SJSA1 (cell line): ENCODE data around the gene BNIP3. TPM values are rescaled to one million over a fixed set of nuclear protein-coding genes. Genes with fewer than 3 reads are reported as not detected.

Source experiments
- DNase-seq, 2 experiments: peaks; one replicate each; pipeline ENCODE4 v3.0.0-alpha.2; 2015 to 2020; ENCODE audit warnings: low spot score in 2 of 2, low read depth in 1 of 2
- H3K27ac ChIP-seq: fragments of 250-450 bp; sonication (Bioruptor Pico); 2 replicates; pipeline ENCODE4 v1.5.1; 2020; ENCODE audit warnings: mild to moderate bottlenecking, moderate library complexity
- H3K27me3 ChIP-seq: fragments of 250-450 bp; sonication (Bioruptor Pico); replicated peaks from 2 replicates; pipeline ENCODE4 v1.5.1; 2020; ENCODE audit warnings: mild to moderate bottlenecking, moderate library complexity
- H3K36me3 ChIP-seq: fragments of 250-450 bp; sonication (Bioruptor Pico); 2 replicates; pipeline ENCODE4 v1.5.1; 2020; ENCODE audit warnings: mild to moderate bottlenecking
- H3K4me1 ChIP-seq: fragments of 250-450 bp; sonication (Bioruptor Pico); replicated peaks from 2 replicates; pipeline ENCODE4 v1.6.1; 2021; ENCODE audit warnings: mild to moderate bottlenecking
- H3K4me3 ChIP-seq: fragments of 250-450 bp; sonication (Bioruptor Pico); 2 replicates; pipeline ENCODE4 v1.5.1; 2020; ENCODE audit warnings: mild to moderate bottlenecking
- H3K9me3 ChIP-seq: fragments of 250-450 bp; sonication (Bioruptor Pico); replicated peaks from 2 replicates; pipeline ENCODE4 v1.5.1; 2020; ENCODE audit warnings: mild to moderate bottlenecking
- total RNA-seq: library from RNA; depleted of rRNA; stranded (reverse); fragments of >200 nt; shearing (Covaris generic); gene quantifications from 2 replicates; pipeline ENCODE4 v1.2.3, GENCODE V29; 2014

BNIP3 gene
- total RNA-seq, 1 experiment from 2014 or later = 145 TPM

DNA sequence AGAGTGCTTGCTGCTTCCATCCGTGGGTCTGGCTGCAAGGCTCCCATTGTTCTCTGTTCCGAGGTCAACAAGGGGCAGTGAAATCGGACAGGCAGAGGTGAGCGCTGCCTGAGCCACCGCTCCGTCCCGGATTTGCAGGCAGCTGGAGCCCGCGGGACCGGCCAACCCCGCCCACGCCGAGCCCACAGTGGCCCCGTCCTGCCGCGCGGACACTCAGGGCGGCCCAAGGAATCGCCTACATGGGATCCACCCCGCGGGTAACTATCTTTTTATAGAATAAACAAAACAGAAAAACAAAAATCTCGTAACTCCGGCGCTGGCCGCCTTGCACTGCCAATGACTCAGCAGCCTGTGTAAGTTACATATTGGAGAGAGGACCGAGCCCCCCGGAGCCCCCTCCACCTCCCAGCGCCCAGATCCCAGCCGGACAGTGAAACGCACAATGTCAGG is 1.9 kb downstream of the BNIP3 start:
- H3K27me3 ChIP-seq = no peaks in the 10 kb centered on the region
- peak in 1 of 2 experiments; percentile 59 for DNase-seq
- H3K9me3 ChIP-seq = 0 out of 2 replicates have a peak, but pooled peaks cover 5% of the 10 kb centered on the region
- H3K36me3 ChIP-seq = peaks cover 21% of the 10 kb centered on the region
- peak overlapping the region; percentile 28 for H3K4me3 ChIP-seq
- H3K4me1 ChIP-seq = peaks cover 41% of the 10 kb centered on the region
- peak overlapping the region; percentile 22 for H3K27ac ChIP-seq

DNA sequence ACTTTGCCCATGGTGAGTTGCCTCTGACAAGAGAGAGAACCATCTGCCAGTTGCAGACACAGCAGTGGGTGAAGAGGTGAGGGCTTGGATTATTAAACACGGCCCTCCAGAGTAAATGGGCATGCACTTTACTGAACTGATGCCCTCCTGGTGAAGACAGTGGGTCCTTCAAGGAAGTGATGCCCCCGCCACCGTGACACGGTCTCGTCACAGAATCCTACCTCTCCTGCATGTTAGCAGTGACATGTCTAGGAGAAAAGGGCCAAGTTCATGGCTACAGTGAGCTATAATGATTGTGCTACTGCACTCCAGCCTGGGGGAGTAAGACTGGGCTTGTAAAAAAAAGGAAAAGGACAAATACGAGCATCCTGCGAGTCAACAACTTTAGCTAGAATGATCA is 2.4 kb downstream of the BNIP3 start:
- Histone ChIP-seq H3K9me3 (0 out of 2 replicates have a peak, but pooled peaks cover 5% of the 10 kb centered on the region), H3K27me3 (no peaks in the 10 kb centered on the region), H3K36me3 (peaks cover 21% of the 10 kb centered on the region), H3K27ac (no peak overlapping the region; the same call in 1 of the 2 replicates), H3K4me3 (peak overlapping the region; percentile 28; the same call in 1 of the 2 replicates), H3K4me1 (peaks cover 41% of the 10 kb centered on the region)
- no peak for DNase-seq

- peaks cover 37% of the 10 kb centered on the region for H3K4me1 ChIP-seq
- no peaks in the 10 kb centered on the region for H3K27me3 ChIP-seq
- no peak for DNase-seq
- H3K9me3 ChIP-seq = 0 out of 2 replicates have a peak, but pooled peaks cover 5% of the 10 kb centered on the region
- H3K4me3 ChIP-seq = no peak overlapping the region
- peaks cover 21% of the 10 kb centered on the region for H3K36me3 ChIP-seq
- no peak overlapping the region for H3K27ac ChIP-seq
These were observed 2.9 kb downstream of the BNIP3 start for GRCh38 chr10:131978851-131979250.

- no peak overlapping the region for H3K4me3 ChIP-seq
These were observed 3.4 kb downstream of the BNIP3 start for GRCh38 chr10:131978366-131978765.

GRCh38 chr10:131977323-131978096 is 4.2 kb downstream of the BNIP3 start:
- Histone ChIP-seq H3K9me3 (0 out of 2 replicates have a peak, but pooled peaks cover 5% of the 10 kb centered on the region), H3K4me1 (peaks cover 31% of the 10 kb centered on the region), H3K4me3 (no peak overlapping the region), H3K27me3 (no peaks in the 10 kb centered on the region), H3K27ac (no peak overlapping the region), H3K36me3 (peaks cover 30% of the 10 kb centered on the region)
- DNase-seq = no peak

More at GRCh38 chr10:131978366-131978765, 3.4 kb downstream of the BNIP3 start:
- no peaks in the 10 kb centered on the region for H3K27me3 ChIP-seq
- no peak for DNase-seq
- H3K4me1 ChIP-seq = peaks cover 33% of the 10 kb centered on the region
- H3K9me3 ChIP-seq = 0 out of 2 replicates have a peak, but pooled peaks cover 5% of the 10 kb centered on the region
- H3K27ac ChIP-seq = no peak overlapping the region
- H3K36me3 ChIP-seq = peaks cover 24% of the 10 kb centered on the region

DNA sequence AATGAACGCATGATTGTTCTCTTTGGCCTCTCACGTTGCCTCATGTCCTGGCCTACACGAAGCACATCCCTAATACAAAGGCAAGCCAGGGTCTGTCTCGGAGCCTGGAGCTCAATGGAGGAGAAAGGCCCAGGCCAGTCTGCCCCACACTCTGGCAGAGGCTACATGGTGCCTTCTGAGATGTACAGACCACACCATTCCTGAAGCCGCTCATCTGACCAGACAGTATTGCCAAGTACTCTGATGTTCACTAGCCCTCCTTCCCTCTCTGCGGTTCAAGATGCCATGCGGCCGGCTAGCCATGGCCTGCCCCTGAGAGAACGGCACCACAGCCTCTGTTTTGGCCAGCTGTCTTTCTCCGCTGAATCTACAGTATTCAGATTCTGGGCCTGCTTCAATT is 5.9 kb downstream of the BNIP3 start:
- no peak overlapping the region for H3K4me3 ChIP-seq
- no peak for DNase-seq
- no peaks in the 10 kb centered on the region for H3K9me3 ChIP-seq
- no peaks in the 10 kb centered on the region for H3K27me3 ChIP-seq
- peaks cover 34% of the 10 kb centered on the region for H3K36me3 ChIP-seq
- peaks cover 20% of the 10 kb centered on the region for H3K4me1 ChIP-seq
- H3K27ac ChIP-seq = no peak overlapping the region

GRCh38 chr10:131975003-131975402 is 6.7 kb downstream of the BNIP3 start:
- no peaks in the 10 kb centered on the region for H3K9me3 ChIP-seq
- no peaks in the 10 kb centered on the region for H3K27me3 ChIP-seq
- H3K4me3 ChIP-seq = no peak overlapping the region
- peaks cover 42% of the 10 kb centered on the region for H3K36me3 ChIP-seq
- no peak overlapping the region for H3K27ac ChIP-seq
- peaks cover 14% of the 10 kb centered on the region for H3K4me1 ChIP-seq
- DNase-seq = no peak

DNA sequence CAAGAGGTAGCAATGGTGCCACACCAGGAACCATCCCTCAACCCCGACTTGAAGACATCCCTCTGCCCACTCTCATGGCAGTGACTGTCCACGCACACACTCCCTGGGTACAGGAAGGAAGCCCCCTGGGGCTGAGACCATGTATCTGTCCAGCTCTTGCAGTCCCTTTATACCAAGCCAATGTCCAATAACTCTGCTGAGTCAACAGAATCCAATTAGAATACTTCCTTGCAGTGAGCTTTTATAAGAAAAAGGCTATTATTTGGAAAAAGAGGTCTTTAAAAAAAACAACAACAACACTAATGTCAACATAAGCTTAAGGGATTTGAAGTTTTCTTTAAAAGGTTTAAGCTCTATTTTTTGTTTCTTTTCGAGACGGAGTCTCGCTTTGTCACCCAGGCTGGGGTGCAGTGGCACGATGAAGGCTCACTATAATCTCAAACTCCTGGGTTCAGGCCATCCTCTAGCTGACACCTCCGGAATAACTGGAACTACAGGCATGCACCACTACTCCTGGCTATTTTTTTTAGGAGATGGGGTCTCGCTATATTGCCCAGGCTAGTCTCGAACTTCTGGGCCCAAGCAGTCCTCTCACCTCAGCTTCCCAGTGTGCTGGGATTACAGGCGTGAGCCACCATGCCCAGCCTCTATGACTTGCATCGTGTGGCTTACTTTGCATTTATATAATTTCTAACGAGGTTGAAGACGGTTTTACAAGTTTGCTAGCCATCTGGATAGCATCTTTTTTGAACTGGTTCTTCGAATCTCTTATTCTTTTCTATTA is 7.5 kb downstream of the BNIP3 start:
- no peak for DNase-seq
- H3K4me1 ChIP-seq = peaks cover 7% of the 10 kb centered on the region; the same call in 1 of the 2 replicates
- peaks cover 45% of the 10 kb centered on the region for H3K36me3 ChIP-seq
- no peak overlapping the region for H3K4me3 ChIP-seq
- H3K27ac ChIP-seq = no peak overlapping the region
- no peaks in the 10 kb centered on the region for H3K27me3 ChIP-seq
- H3K9me3 ChIP-seq = no peaks in the 10 kb centered on the region

DNA sequence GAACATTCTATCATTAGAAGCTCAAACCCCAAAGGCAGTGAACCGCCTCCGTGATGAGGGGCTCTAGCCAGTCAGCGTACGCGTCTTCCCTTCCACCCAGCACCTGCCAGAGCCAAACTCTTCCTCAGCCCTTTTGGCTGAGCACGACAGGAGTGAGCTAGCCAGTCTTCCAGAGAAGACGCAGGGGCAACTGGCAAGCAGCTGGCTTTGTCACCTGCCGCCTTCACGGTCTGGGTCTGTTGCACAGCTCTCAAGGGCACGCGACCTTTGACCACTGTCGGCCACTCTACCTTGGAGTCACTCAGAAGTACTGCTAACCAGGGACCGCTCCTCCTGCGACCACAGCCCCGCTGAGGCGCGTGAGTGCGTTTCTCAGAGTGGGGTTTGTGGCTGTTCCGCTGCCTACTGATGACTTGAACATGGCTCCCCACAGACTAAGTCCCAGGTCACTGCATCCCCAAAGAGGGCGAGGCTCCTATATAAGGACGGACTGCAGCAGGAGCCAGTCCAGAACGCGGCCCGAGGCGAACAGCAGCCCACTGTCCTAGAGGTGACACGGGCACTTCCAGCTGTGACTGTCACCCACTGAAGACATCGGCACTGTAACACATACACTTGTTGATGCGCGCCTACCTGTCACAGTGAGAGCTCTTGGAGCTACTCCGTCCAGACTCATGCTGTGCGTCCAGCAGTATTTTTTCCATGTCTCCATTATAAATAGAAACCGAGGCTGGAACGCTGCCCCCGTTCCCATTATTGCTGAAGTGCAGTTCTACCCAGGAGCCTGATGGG is 8.4 kb downstream of the BNIP3 start:
- H3K36me3 ChIP-seq = peaks cover 49% of the 10 kb centered on the region
- no peak overlapping the region for H3K4me3 ChIP-seq

GRCh38 chr10:131972474-131973071 is 9.2 kb downstream of the BNIP3 start:
- no peaks in the 10 kb centered on the region for H3K9me3 ChIP-seq
- H3K27me3 ChIP-seq = no peaks in the 10 kb centered on the region
- H3K4me3 ChIP-seq = no peak overlapping the region
- no peak overlapping the region for H3K27ac ChIP-seq
- H3K4me1 ChIP-seq = peaks cover 7% of the 10 kb centered on the region; the same call in 1 of the 2 replicates
- peak; percentile 31 to 60 for DNase-seq
- peaks cover 50% of the 10 kb centered on the region for H3K36me3 ChIP-seq

More for the DNA sequence above, 8.4 kb downstream of the BNIP3 start:
- Histone ChIP-seq H3K27ac (no peak overlapping the region), H3K9me3 (no peaks in the 10 kb centered on the region), H3K27me3 (no peaks in the 10 kb centered on the region), H3K4me1 (peaks cover 7% of the 10 kb centered on the region; the same call in 1 of the 2 replicates)
- no peak for DNase-seq

DNA sequence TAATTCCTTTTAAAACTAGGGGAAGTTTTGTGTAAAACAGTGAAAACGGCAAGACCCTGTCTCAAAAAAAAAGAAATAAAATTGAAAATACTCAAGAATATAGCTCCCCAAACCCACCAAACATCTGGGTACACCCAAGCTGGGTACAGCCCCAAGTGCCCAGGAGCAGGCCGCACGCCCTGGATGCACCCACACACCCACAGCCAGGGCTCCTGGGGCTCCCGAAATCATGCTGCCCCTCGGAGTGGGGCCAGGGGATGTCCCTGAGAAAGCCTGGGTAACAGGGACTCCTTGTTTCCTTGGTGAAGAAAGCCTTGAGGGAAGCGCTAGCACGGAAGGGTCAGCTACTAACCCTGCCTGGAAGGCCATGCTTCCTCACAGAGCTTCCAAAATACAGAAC is 10.1 kb downstream of the BNIP3 start:
- Histone ChIP-seq H3K36me3 (peaks cover 58% of the 10 kb centered on the region), H3K27ac (no peak overlapping the region), H3K4me3 (no peak overlapping the region)

DNA sequence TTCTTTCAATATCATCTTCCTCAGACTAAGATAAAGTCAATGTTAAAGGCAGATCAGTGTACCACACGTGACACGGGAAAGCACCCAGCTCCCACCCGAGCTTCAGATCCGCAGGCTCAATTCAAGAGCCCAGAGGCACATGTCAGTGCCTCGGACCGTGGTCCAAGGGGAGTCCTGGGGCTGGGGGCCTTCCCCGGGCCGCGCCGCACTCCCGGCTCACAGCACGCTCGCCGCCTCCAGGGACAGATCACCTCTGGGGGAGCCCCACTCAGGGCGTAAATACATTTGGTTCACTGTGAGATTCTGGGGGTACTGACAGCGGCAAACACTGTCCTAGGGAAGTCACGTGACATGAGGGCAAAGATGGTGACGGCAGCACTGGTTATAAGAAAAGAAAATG is 10.8 kb downstream of the BNIP3 start:
- H3K27me3 ChIP-seq = no peaks in the 10 kb centered on the region
- peaks cover 61% of the 10 kb centered on the region for H3K36me3 ChIP-seq
- no peak overlapping the region for H3K4me3 ChIP-seq
- no peak overlapping the region for H3K27ac ChIP-seq
- no peak for DNase-seq
- peaks cover 7% of the 10 kb centered on the region; the same call in 1 of the 2 replicates for H3K4me1 ChIP-seq
- no peaks in the 10 kb centered on the region for H3K9me3 ChIP-seq

More for the DNA sequence above, 10.1 kb downstream of the BNIP3 start:
- Histone ChIP-seq H3K9me3 (no peaks in the 10 kb centered on the region), H3K27me3 (no peaks in the 10 kb centered on the region), H3K4me1 (peaks cover 7% of the 10 kb centered on the region; the same call in 1 of the 2 replicates)
- no peak for DNase-seq

GRCh38 chr10:131968949-131969348 is 12.8 kb downstream of the BNIP3 start:
- H3K36me3 ChIP-seq = peaks cover 61% of the 10 kb centered on the region
- H3K27me3 ChIP-seq = no peaks in the 10 kb centered on the region
- no peak for DNase-seq
- H3K4me1 ChIP-seq = peaks cover 7% of the 10 kb centered on the region; the same call in 1 of the 2 replicates
- H3K9me3 ChIP-seq = no peaks in the 10 kb centered on the region
- H3K27ac ChIP-seq = no peak overlapping the region
- no peak overlapping the region for H3K4me3 ChIP-seq
